HepG2 (cell line): ENCODE data around the gene PRKAR1B.

ENCODE experiments used
- CEBPB ChIP-seq: IDR thresholded peaks from 2 replicates; pipeline ENCODE4 v1.6.1; 2011; ENCODE audit warnings: low read depth, low read length, improper control_type of control experiment, borderline replicate concordance
- EZH2 ChIP-seq: conservative IDR thresholded peaks from 2 replicates; pipeline ENCODE4 v1.6.1; 2012; ENCODE audit warnings: mild to moderate bottlenecking, low read depth, low read length, moderate library complexity
- HOMEZ ChIP-seq: IDR thresholded peaks from 2 replicates; pipeline ENCODE4 v1.6.1; 2016; ENCODE audit warnings: low read depth
- NFATC3 ChIP-seq: sonication (generic); formaldehyde crosslinking; IDR thresholded peaks from 2 replicates; pipeline ENCODE4 v1.5.1; 2020; ENCODE audit warnings: mild to moderate bottlenecking, missing genetic modification reagents
- ZNF234 ChIP-seq: sonication (generic); formaldehyde crosslinking; conservative IDR thresholded peaks from 2 replicates; pipeline ENCODE4 v1.5.1; 2020; ENCODE audit warnings: mild to moderate bottlenecking, missing genetic modification reagents
- TF ChIP-seq, protein P1 (sequence below): sonication (generic); formaldehyde crosslinking; IDR thresholded peaks from 2 replicates; pipeline ENCODE4 v1.4.0; 2020; ENCODE audit warnings: missing genetic modification reagents

DNA sequence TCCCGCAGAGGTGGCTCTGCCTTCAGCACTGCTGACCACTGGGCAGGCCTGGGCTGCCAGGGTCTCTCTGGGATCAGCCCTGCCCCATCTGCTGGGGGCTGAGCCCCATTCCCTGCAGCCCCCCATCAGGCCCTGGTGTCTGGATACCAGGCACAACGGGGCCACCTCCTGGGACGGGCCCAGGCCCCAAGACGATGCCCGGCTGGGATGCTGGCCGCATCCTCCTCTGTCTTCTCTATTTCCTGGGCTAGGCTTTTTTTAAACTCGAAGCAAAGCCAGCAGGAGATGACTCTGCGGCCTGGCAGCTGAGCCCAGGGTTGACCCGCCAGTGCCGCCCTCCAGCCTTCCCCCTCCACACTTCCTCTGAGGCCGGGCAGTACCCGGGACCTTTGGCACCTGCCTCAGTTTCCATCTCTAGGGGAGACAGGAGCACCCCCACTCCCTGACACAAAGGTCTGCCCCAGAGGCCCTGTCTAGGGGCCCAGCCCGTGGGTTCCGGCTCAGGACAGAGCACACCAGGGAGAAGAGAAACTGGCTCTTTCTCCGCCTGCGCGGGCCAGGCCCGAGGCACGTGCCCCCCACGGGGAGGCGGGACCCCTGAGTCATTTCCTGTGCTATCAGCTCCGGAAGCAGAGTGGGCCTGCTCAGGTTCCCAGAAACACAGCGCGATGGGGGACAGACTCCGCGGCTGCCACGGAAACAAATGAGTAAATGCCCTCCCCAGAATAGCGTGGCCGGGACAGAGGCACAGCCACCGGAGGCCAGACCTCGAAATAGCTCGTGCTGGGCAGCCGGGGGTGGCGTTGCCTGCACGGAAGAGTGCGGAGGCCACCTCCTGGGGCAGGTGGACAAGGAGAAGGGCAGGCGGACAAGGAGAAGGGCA, 122.8 kb downstream of the PRKAR1B start:
- TF ChIP-seq HOMEZ = no peak
- no peak for TF ChIP-seq CEBPB
- no peak for TF ChIP-seq ZNF234
- TF ChIP-seq, protein P1, sequence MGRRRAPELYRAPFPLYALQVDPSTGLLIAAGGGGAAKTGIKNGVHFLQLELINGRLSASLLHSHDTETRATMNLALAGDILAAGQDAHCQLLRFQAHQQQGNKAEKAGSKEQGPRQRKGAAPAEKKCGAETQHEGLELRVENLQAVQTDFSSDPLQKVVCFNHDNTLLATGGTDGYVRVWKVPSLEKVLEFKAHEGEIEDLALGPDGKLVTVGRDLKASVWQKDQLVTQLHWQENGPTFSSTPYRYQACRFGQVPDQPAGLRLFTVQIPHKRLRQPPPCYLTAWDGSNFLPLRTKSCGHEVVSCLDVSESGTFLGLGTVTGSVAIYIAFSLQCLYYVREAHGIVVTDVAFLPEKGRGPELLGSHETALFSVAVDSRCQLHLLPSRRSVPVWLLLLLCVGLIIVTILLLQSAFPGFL (CRISPR knock-in tag) = no peak
- no peak for TF ChIP-seq NFATC3
- no peak for TF ChIP-seq EZH2
